Raji (cell line): Measurements from ENCODE around the gene CASS4.

Experiments used
- POLR2A ChIP-seq: IDR thresholded peaks from 2 replicates; pipeline ENCODE4 v1.6.1; 2011; ENCODE audit warnings: low read depth, low read length, control low read depth; ENCODE audit not compliant: insufficient read depth

Gene CASS4

DNA sequence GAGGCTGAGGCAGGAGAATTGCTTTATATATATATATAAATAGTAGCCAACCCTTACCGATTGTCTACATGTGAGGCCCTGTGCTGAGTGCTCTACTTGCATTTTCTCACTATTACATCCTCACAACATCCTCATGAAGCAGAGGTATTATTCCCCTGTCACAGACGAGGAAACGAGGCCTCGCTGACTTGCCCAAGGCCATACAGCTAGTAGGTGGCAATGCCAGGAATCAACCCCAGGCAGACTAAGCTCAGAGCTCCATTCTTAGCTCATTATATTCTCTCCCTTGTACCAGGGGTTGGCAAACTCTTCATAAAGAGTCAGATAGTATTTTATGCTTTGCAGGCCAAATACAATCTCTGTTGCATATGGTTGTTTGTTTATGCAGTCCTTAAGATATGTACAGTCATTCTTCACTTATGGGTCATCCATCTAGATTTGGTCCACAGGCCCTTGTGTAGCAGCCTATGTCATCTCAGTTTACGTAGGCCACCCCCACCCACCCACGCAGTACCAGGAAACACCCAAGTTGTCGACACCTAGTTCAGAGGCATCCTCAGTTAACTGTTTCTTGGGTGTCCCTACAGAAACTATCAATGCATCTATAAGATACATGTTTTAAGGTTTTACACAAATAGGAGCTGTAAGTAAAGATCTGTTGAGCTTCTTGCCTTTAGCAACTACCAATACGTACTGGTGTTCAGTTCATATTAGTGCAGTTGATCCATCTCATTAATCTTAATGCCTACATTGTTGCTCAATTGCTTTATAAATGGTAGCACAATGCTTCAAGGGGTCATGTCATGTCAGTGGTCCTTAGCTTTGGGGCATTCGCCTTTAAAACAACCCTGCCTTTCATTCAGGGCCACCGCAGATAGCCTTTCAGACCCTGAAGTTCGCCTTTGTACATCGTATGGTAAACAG is 3.0 kb downstream of the CASS4 start:
- no peak for TF ChIP-seq POLR2A

DNA sequence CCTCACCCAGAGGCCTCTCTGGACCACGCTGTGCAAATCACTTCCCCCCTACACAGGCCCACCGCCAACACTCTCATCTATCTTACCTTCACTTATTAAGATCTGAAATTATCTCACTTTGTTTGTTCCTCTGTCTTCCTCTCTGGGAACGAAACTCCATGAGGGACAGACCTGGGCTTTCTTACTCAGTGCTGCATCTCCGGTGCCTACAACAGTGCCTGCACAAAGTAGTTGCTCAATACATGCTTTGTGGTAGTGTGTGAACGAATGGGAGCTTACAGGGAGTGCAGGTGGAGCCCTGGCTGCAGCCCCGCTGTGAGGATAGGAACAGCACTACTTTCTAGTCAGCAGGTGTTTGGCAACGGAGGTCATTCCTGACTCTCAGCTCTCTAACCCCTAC is 5.3 kb downstream of the CASS4 start:
- no peak for TF ChIP-seq POLR2A

DNA sequence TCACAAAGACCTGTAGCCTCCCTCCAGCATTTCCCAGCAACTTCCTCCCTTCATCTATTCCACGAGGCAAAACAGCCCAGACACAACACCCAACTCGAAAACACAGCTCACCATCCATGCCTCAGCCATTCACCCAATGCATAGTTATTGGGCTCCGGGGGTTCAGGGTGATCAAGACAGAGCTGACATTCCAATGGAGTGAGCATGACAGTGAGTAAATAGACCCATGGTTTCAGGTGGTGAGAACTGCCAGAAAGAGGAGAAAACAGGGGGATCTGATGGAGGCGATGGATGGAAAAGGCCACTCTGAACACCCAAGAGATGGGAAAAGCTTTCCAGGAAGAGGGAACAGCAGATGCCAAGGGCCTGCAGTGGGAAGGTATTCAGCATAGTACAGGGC is 5.9 kb downstream of the CASS4 start:
- TF ChIP-seq POLR2A, result no peak

DNA sequence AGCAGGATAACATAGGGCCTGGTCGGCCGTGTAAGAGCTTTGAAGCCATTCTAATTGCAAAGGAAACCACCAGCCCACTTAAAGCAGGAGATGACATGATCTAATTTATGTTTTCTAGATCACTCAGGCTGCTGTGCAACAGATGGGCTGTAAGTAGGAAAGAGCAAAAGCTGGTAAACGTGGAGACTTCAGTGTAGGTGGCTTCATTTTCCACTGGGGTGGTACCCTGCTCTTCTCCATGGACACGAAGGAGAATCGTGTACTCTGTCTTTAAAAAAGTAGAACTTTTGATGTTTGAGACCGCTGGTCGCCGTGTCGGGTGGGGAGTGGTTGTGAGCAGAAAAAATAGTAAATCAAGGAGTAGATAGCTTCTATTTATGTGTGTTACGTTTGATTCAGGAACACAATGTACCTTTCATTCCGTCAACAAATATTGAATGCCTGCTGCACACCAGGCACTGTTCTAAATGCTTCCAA is 6.4 kb downstream of the CASS4 start:
- TF ChIP-seq POLR2A, result no peak

DNA sequence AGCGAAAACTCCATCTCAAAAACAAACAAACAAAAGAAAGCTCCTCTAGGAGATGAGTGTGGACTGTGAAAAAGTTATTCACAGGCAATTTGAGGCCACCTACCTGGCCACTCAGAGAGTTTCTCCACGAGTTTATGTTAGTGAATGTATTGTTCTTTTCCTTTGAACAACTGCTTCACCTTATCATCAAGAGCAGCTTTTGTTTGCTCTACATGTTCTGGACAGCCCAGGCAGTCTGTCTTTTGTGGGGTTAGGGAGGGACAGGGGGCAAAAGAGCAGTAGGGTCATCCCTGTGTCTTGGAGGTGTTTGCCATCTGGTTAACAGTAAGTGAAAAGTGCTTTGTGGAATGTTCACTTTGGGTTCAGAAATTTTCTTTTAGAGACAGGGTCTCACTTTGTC is 8.0 kb downstream of the CASS4 start:
- TF ChIP-seq POLR2A, result no peak

DNA sequence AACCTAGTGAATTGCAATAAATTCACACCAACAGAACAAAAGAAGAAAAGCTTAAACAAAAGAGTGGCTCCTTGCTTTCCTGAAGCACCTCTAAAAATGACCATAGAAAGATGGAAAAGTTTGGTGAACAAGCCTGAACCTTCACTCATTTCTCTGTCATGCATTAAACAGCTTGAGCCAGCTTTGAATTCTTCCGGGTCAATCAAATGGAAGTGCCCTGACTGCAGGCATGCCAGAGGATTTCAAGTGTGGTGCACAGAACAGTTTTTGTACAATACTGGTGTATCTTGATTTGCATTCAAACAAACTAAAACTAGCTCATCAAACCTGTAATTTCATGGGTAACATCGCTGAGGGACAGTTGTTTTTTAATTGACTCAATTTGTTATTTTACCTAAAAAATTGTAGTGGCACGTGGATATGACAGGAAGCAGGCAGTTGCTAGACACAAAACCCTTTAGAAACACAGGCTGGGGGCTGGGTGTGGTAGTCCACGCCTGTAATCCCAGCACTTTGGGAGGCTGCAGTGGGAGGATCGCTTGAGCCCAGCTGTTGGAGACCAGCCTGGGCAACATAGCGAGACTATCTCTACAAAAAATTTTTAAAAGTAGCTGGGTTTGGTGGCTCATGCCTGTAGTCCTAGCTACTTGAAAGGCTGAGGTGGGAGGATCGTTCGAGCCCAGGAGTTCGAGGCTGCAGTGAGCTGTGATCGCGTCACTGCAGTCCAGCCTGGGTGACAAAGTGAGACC is 9.1 kb downstream of the CASS4 start:
- TF ChIP-seq POLR2A, result no peak

DNA sequence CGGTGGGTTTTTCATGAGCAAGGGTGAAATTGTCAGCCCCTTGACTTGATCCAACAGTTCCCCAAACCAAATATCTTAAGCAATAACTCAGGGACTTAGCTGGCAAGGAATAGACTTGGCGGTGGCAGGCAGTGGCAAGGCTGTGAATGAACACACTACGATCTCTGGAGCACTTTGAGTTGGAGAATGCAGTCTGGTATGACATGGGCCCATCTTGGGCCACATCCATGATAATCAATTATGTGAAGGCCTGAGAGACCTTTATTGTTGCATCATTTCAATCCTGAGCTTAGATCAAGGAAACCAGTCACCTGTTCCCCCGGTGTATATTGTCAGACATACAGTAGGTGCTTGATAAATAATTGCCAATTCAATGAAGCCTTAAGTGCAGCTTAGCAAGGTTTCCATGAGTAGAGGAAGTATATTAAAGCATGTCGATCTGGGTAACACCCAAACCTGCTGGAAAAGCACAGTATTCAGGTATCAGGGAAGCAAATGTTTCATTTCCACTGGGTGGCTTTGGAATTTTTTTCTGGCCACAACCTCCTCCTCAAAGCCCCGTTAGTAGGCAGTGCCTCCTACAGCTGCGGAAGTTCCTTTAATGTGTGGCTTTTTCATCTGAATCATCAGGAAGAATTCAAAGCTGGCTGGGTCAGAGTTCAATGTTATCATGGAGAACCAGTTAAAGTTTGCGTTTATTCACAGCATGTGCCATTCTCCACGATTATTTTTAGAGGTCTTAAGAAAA is 10.2 kb downstream of the CASS4 start:
- no peak for TF ChIP-seq POLR2A

DNA sequence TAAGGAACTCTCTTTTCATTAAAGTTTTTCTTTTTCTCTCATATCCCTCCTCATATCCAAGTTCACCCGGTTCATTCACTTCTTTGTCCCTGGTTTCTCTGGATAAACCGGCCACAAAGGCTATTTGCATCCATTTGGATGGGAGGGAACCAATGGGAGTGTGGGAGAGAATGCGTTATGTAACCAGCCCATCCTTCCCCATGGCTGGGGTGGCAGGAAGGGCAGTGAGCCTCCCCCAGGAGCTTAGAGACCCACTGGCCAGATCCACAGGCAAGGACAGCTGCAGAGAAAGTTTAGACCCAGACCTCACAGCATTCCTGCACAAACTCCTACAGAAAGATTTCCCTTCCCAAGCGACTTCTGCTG is 10.7 kb downstream of the CASS4 start:
- no peak for TF ChIP-seq POLR2A

DNA sequence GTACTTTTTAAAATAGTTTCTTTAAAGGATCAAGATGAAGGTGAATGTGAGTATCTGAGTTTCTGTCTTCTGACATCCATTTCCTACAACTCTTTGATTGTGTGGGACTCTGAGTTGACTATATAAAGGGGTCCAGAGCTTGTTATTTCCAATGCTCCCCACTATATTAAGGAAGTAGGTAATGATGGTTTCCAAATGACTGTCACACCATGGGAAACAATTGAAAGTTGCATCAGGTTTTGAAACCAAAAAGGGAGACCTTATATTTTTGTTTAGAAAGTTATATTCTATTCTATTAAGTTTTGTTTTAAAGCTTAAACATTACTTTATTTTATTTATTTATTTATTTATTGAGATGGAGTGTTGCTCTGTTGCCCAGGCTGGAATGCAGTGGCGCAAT is 11.2 kb downstream of the CASS4 start:
- no peak for TF ChIP-seq POLR2A

DNA sequence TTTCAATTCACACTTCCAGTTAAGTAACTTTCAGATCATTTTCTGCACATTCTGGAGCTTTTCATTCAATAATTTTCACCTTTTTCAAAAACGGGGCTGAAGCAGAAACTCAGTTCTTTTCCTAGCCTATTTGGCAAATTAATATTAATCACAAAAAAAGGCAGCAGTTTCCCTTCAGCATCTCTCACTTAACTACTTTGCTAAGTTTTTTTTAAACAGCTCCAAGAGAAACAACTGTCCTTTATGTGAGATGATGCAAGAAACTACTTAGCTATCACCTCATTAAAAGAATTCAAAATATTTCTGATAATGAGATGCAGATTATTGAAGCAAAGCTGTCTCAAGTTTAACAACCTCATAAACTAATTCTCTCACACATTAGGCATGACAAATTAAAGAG is 11.8 kb downstream of the CASS4 start:
- no peak for TF ChIP-seq POLR2A

DNA sequence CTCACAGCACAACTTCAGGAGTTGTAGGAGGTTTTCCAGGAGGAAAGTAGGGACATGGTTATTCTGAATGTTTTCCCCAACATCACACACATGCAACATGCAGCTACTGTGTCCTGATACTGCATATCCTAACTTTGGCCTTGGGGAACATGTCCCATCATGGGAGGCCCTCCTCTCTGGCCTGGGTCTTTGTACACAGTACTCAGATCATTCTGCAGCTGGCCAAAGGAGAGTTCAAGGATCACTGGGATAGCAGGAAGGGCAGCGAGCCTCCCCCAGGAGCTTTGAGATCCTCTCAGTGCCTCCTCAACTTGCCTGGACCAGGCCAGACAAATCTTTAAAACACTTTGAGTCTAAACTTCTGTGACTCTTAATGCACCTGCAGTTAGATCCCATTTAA is 12.9 kb downstream of the CASS4 start:
- no peak for TF ChIP-seq POLR2A

DNA sequence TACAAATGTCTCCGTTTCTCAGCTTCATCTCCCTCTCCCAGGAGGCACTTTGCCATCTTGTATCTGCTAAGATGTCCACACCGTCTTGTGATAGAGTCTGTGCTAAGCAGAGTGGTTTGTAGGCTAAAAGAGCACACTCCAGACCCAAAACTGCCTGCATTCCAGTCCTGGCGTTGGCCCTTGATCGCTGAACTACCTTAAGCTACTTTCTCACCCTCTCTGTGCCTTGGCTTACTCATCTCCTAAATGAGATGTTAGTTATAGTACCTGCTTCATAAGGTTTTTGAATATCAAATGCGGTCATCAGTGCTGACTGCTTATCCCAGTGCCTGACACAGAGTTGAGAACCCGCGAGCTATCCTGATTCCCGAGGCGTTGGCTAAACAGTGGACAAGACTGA is 14.0 kb downstream of the CASS4 start:
- TF ChIP-seq POLR2A, result no peak

DNA sequence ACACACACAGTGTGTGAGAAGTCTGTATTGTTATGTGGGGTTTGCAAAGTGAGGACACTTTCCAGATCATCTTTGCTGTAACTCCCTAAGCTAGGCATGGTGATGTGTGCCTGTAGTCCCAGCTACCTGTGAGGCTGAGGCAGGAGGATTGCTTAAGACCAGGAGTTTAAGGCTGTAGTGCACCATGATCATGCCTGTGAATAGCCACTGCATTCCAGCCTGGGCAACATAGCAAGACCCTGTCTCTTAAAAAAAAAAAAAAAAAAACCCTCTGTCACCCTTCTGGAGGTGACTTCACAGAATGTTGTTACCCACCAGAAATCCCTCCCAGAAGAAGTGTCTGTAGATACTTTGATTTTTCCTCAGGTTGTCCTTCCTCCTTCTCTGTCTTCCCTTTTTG is 14.9 kb downstream of the CASS4 start:
- no peak for TF ChIP-seq POLR2A

DNA sequence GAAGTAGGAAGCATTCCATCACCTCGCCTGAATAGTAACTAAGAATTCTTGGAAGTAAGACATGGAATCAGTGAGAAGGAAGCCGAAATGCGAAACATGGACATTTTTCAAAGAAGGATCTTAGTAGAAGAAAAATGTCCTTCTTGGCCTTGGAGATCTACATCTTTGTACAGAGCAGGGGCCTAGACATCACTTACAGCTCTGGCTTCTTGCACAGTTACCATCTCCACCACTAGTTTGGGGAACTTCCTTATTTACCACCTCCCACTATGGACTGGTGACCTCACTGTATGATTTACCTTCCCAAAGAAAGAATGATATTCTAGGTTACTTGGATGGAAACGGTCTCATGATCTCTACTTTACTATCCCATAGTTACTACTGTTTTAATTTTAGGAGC is 15.7 kb downstream of the CASS4 start:
- TF ChIP-seq POLR2A, result no peak

DNA sequence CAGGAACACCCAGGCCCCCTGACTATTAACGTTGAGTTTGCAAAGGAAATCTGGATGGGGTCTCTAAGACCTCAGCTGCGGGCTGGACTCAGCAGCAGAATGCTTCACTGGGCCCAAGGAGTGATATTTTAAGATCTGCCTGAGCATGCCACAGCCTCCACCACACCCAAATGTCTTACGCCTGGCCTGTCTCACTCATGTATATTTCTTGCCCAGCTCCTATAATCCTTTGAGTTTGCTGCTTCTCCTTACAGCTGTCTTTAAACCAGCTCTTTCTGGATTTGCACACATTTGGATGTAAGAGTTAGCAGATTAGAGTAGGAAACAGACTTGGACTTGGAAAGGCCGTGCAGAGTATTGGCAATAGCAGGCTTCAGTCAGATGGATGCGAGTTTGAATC is 16.4 kb downstream of the CASS4 start:
- TF ChIP-seq POLR2A, result no peak
